ENCODE measurements around the gene MALRD1.

The MALRD1 gene

DNA sequence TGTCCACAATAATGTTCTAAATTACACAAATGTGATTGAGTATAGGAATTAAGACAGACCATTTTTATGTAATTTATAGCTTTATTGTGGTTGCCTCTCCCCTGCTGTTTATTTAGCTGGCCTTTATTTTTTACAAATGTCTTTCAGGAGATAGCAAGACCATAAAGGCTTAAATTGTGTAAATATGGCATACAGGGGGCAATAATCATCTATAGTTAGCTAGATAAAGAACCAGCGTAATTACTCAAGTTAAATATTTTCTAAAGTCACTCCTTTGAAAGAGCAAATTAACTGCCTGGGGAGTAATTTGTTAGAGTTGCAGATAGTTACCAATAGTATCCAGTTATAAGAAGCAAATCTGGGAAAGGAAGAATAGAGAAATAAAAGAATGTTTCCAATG is at the start of gene MALRD1:
TSS of gene MALRD1 (plus strand) at position 313 of the 400 bp plus-strand sequence. CDS start 138 bp downstream, outside the sequence.
- no peak for DNase-seq (ENCODE audit: low read depth in 3 of 3)

DNA sequence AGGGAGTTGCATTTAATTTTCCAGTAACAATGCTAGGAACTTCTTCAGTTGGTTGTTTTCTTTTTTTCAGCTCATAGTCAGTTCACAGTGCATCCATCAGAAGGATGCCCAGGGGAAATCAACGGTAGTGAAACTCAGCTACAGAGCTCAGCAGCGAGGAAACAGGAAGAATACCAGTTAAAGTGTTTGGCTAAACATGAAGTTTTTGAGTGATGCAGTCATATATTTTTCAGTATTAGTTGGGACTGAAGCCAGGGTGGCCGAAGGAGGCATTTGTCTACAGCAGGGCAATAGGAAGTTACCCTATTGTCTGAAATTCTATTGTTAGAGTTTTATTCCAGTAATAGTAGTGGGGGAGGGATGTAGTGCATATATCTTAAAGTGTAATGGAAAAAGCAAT is 45.3 kb upstream of the MALRD1 start:
- DNase-seq (ENCODE audit: low read depth in 3 of 3) = no peak

DNA sequence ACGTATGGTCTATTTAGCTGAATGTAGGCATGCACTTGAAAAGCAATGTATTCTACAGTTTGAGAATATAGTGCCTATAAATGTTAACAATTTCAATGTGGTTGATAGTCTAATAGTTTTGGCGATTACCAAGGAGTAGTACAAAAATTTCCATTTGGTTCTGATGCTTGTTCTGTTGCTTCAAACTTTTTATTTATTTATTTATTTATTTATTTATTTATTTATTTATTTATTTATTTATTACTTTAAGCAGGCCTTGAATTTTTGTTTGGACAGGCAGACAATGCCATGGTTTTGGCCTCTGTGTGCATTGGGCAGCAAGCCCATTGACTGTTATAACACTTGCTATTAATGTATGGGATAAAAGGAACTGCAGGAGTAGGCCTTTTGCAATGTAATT is 36.5 kb upstream of the MALRD1 start:
- DNase-seq (ENCODE audit: low read depth in 3 of 3) = no peak

DNA sequence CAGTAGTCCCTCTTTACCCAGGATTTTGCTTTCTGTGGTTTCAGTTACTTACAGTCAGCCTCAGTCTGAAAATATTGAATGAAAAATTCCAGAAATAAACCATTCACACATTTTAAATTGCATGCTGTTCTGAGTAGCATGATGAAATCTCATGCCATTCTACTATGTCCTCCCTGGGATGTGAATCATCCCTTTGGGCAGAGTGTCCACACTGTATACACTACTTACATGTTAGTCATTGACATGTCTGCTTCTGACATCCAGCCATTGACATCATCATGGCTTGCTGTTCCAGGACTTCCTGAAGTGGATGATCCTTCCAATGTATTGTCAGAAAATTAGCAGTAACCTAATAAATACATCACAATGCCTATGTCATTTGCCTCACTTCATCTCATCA is 34.6 kb upstream of the MALRD1 start:
- DNase-seq (ENCODE audit: low read depth in 3 of 3) = no peak

DNA sequence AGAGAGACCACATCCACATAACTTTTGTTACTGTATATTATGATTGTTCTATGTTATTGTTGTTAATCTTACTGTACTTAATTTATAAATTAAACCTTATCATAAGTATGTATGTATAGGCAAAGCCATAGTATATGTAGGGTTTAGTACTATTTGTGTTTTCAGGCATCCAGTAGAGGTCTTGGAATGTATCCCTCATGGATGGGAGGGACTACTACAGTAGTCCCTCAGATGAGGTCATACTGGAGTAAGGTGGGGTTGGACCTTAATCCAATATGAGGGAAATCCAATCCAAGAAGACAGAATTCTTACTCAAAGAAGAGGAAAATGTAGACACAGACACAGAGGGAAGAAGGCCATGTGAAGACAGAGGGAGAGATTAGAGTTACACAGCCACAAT is 34.1 kb upstream of the MALRD1 start:
- no peak for DNase-seq (ENCODE audit: low read depth in 3 of 3)

DNA sequence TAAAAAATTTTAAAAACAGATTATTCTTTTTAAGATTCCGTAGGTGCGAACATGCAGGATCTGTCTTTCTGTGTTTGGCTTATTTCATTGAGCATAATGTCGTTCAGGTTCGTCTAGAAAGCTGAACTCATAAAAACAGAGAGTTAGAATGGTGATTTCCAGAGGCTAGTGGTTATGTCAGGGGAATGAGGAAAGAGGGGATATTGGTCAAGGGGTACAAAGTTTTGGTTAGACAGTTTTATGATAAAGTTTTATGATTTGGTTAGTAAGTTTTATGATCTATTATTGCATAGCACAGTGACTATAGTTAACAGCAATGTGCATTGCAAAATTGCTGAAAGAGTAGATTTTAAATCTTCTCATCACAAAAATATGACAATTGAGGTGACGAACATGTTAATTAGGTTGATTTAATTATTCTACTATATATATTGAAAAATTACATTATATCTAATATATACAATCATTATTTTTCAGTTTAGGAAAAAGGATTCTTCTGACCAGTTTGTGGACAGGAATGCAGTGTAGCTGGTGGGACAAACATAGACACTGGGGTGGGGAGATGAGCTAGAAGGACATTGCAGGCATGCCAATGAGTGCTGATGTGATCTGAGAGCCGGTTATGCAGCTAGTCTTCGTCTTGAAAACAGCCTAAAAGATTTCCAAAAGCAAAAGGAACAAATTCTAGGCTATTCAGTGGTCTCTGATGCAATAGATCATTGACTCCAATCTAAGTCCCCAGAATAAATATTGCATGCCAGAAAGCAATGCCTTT is 31.3 kb upstream of the MALRD1 start:
- no peak for DNase-seq (ENCODE audit: low read depth in 3 of 3)

DNA sequence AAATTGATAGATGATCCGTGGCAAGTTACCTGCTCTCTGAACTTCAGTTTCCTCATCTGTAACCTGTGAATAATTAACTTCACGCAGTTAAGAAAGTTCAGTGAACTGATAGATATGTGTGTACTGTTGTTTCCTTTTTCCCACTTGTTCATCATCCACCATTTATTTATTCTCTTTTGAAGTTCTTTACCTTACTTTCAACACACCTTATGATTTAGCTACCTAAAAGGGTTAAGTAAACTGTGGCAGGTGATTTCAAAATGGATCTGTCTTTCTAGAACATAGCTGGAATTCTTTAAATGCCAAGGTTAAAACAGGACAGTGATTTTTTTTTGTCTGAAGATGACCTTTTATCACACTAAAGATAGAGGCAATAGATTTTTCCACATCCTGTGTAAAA is 27.4 kb upstream of the MALRD1 start:
- no peak for DNase-seq (ENCODE audit: low read depth in 3 of 3)

DNA sequence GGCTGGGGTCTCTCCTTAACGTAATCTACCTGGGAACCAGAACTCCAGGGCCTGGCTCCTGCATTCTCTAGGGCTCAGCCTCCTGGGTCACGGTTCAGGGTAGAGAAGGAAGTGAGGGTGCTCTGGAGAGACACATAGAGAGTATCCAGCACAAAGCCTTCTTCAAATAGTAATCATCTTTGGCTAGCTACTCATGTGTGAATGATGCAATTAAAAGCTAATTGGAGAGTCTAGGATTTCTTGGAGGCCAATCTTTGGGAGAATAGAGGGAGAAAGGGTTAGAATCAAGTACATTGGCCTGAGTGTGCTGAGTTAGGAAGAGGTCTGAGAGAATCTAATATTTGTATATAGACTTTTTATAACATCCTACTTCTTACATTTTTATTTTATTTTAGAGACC is 24.0 kb upstream of the MALRD1 start:
- no peak for DNase-seq (ENCODE audit: low read depth in 3 of 3)

DNA sequence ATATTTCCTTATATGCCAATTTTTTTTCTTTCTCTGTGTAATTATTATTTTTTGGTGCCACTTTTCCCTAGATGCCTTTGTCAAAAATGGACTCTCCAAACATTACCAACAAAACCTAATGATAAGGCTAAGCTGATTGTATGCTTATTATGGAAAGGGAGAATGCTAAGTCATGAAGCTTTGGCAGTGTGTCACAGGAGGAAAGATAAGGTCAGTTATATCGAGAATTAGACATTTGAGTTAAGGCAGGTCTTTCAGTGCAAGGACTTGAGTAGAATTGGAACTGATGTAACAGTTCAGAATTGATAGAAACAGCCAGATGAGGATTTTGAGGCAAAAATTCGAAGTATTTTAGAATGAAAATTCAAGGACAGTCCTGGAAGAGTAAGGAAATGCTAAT is 16.8 kb upstream of the MALRD1 start:
- DNase-seq (ENCODE audit: low read depth in 3 of 3) = no peak

DNA sequence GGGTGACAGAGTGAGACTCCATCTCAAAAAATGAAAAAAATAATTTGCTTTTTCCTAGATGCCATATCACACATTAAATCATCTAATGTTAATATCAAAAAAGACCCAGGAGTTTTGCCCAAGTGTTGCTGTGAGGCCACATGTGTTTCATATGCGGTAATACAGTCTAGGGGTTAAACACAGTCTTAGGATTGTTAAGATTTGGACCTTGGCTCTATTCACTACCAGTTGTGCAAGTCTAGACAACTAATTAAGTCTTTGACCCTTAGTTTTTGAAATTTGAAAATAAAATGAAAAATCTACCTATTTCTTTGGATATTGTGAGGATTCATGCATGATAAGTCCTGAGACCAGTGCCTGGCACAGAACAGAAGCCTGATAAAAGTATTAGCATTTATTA is 14.9 kb upstream of the MALRD1 start:
- no peak for DNase-seq (ENCODE audit: low read depth in 3 of 3)

DNA sequence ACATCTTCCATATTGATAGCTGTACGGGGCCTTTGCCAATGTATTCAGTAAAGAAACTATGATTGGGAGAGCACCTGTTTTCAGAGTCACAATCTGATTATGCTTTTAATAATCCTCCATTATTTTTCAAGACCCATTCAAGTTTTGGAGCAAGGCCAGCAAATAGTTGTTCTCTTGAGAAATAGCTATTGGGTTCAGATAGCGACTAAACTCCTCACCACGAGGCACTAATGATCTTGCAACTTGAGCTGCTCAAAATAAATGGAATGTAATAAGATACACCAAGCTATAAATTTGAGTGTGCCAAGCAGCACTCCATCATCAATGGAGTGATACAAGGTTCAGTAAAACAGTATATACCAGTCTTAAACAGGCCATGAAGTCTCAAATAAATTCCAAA is 7.4 kb upstream of the MALRD1 start:
- no peak for DNase-seq (ENCODE audit: low read depth in 3 of 3)

DNA sequence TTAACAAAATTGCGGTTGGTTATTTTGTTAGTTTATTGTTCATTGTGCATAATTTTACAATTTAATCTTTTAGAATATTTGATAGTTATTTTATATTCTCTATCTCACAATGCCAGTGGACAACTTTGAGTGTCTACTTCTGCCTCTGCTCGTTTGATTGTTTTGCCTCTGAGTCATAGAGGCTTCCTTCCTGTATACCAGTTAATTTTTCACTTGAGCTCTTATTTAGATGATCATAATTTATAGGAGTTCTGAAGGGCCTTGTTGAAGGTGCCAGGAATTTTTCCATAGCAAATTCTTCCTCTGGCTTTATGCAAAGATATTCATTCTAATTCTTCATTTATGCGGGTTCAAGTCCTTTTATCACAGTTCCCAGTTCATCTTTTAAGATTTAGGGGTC is 5.2 kb upstream of the MALRD1 start:
- no peak for DNase-seq (ENCODE audit: low read depth in 3 of 3)

DNA sequence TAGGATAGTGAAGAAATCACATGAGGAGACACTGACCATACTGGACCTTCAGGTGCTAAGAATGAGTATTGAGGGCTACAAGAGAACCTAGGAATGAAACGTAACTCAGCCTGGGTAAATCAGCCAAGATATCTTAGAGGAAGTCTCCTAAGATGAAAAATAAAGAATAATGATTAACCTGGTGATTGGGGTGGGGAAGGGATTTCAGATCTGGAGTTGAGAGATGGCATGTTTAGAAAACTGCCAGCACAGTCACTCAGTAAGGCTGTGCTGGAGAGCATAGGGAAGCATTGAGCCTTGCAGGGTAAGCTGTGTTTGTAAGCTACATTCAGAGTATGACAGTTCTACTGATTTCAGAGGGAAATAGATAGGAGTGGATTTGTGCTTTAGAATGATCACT is 1.9 kb upstream of the MALRD1 start:
- DNase-seq (ENCODE audit: low read depth in 3 of 3) = no peak

DNA sequence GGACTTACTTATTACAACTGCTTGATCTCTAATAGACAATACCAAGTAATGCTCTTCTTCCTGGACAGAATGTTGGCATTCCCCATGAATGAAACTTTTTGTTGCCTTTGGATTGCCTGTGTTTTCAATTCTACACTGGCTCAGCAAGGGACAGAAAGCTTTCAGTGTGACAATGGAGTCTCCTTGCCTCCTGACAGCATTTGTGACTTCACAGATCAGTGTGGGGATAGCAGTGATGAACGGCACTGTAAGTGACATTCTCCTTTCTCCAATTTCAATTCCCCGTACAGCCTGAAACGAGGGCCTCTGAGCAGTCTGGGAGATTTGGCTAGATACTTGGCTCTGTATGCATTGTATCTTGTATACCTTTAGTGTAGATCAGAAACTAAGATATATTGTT is 290 bp downstream of the MALRD1 start:
- DNase-seq (ENCODE audit: low read depth in 3 of 3) = no peak

DNA sequence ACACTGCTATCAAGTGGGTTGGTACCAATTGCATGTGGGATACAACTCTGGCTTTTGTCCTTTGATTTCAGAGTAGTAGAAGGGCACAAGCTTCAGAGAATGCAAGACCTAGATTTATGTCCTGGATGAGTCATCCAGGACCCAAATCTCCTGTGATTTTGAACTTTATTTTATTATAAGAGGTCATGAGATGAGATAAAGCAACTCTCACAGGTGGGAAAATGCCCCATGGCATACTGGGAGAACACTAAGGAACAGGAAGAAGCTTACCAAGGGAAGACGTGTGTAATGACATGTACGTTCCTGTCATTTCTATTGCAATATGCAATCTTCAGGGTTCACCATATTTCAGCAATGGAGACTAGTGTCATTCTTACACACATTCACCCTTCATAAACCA is 966 bp downstream of the MALRD1 start:
- no peak for DNase-seq (ENCODE audit: low read depth in 3 of 3)

DNA sequence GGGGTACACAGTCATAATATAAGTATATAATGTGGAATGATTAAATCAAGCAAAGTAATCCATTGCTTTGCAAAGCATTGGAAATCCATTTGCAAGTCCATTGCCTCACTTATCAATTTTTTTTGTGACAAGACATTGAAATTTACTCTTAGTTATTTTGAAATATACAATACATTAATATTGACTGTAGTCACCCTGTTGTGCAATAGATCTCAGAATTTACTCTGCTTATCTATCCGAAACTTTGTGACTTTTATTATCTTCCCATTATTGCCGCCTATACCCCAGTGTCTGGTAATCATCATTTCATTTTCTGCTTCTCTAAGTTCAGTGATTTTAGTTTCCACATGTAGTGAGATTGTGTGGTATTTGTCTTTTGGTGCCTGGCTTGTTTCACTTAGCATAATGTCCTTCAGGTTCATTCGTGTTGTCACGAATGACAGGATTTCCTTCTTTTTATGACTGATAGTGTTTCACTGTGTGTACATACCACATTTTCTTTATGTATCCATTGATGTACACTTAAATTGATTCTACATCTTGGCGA is 5.8 kb downstream of the MALRD1 start:
- DNase-seq (ENCODE audit: low read depth in 3 of 3) = no peak

DNA sequence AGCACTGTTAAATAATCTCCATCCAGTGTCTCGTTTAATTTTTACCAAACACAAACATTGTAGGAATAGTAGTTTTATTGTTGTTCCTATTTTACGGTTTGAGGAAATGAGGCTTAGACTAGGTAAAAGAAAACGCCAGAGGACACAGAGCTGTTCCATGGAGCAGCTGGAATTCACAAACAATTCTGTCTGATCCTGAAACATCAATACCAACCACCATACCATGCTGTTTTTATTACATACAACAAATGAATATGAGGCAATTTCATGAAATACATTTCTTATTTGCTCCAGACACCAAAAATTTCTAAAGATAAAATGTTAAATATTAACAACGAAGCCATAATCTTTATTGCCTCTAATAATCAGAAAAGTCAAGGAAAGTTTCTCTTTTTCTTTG is 9.4 kb downstream of the MALRD1 start:
- DNase-seq (ENCODE audit: low read depth in 3 of 3) = no peak

DNA sequence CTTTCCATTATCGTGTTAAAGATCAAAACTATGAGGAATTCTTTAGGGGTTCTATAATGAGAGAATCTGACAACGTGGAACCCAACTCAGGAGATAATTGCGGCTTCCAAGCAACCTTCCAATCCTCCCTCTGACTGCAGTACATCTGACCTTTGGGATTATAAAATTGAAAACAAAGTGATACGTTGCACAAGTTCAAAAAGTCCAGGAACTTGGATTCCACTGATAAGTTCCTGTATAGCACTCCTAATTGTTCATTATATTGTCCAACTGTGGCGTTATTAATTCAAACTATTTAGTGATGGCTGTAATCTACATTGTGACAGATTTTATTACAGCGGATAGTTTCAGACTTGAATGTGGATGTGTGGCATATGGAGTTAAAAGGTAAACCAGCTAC is 15.4 kb downstream of the MALRD1 start:
- DNase-seq (ENCODE audit: low read depth in 3 of 3) = no peak

DNA sequence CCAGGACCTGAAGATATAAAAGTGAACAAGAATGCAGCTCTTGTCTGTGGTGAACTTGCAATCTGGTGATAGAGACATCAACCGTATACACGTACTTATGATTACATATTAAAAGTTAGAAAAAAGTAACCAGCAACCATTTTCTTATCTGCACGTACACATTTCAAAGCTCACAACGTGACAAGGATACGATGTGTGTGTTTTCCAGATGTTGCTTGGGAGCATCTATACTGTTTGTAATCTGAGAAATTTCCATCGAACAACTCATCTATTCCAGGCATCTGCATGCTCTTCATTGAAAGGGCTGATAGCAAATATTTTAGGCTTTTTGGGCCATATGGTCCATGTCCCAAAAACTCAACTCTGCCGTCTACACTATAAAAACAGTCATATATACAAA is 23.3 kb downstream of the MALRD1 start:
- no peak for DNase-seq (ENCODE audit: low read depth in 3 of 3)

DNA sequence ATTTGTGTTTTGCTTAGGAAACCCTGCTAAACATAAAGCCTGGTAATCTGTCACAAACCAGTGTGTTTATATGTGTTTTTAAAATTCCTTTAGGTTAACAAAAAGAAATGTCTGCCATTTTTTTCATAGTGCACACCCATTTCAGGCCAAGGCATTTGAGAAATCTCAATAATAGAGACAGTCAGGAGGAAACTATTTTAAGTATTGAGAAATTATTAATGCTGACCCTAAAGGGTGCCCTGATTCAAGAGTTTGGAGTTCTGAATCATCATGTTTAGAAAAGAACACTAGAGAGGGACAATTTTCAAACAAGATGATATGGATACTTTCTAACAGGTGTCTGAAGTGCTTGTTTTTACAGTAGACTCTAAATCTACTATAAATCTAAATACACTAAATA is 28.7 kb downstream of the MALRD1 start:
- DNase-seq (ENCODE audit: low read depth in 3 of 3) = no peak

DNA sequence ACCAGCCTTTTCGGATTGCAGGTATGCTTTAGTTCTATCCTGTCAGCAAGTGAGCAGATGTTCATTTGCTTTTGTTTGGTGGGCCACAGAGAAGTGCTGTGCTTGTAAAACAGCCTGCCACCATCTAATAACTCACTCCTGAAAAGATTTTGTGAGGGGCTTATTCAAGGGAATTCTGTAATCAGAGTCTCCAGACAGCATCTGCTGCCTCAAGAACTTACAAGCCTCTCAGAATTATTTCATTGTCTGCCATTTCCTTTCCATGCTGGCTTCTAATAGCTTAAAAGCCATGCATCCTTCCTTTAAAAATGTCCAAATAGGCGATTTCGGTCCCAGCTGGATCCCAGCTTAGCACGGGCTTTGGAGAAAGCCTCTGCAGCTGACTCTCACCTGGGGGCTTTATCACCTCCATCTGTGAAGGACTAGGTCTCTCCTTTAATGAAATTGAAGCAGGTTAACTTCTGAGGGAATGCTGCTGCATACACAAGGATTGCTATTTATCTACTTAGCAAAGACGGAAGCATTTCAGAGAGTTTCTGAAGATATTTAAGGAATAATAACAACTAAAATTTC is 48.0 kb downstream of the MALRD1 start:
- DNase-seq (ENCODE audit: low read depth in 3 of 3) = no peak

DNA sequence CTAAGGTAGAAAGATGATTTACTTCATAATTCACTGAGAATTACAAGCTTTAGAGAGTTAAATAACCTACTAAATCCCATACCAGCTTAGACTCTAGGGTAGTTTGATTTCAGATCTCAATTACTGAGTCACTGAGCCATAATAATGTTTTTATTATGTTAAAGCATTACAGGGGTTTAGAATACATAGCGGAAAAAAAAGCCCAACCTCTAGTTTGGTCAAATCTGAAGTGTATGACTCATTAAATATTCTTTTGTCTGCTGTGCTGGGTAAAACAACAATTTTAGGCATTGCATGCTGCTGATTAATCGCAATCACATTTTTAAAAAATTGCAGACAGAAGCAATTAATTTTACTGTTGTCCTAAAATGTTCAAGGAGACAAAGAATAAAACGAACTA is 48.5 kb downstream of the MALRD1 start:
- DNase-seq (ENCODE audit: low read depth in 3 of 3) = no peak

DNA sequence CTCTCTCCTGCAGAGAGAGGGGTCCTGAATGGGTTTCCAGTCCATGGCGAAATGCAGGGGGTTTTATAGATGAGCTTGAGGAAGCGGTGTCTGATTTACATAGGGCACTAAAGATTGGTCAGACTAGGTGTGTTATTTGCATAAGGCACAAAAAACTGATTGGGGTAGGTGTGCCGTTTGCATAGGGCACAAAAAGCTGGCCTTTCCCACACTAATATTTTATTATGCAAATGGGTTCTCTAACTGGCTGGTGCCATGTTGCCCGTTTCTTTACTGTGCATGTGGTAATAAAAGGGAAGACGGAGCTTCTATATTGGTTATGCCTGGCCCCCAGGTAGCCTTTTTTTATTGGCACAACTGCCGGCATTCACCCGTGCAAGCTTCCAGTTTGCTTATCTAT is 50.2 kb downstream of the MALRD1 start:
- DNase-seq (ENCODE audit: low read depth in 3 of 3) = no peak

DNA sequence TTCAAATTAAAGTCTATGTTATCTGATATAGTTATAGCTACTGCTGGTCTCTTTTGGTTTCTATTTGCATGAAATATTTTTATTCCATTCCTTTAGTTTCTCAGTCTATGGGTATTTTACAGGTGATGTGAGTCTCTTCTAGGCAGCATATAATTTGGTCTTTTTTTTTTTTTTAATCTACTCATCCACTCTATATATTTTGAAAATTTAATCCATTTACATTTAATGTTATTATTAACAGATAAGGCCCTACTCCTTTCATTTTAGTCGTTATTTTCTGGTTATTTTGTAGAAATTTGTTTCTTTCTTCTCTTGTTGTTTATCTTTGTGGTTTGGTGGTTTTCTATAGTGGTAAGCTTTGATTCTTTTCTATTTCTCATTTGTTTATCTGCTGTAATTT is 58.8 kb downstream of the MALRD1 start:
- DNase-seq (ENCODE audit: low read depth in 3 of 3) = no peak
